Omental fat pad (tissue), 4 donors: ENCODE results near the gene ZNF71. TPM values are rescaled to one million over a fixed set of nuclear protein-coding genes. Genes with fewer than 3 reads are reported as not detected.
"Not testable (repeated sequence)": the region's sequence is repeated elsewhere in the genome, so short reads cannot be mapped to it uniquely, and the experiment has no call there.

ENCODE experiments used
- ATAC-seq: fragments of 150-250 bp; one replicate; pipeline ENCODE4 v1.9.1; 2016; ENCODE audit warnings: mild to moderate bottlenecking, moderate library complexity; ENCODE audit not compliant: low FRiP score
- DNase-seq: peaks from one replicate; pipeline ENCODE4 v3.0.0-alpha.2; 2019; ENCODE audit warnings: low spot score
- CTCF ChIP-seq, 3 donors: fragments of 450-650 bp; IDR thresholded peaks; one replicate each; pipeline ENCODE4 v1.5.1; 2016 to 2017; ENCODE audit warnings: antibody characterized with exemption in 3 of 3, mild to moderate bottlenecking in 3 of 3, moderate library complexity in 2 of 3
- total RNA-seq, 4 donors: library from RNA; depleted of rRNA; stranded (reverse); fragments of >200 nt; gene quantifications; one replicate each; pipeline ENCODE4 v1.1.0, GENCODE V29; 2016

The ZNF71 gene
- total RNA-seq, 4 donors from 2014 or later, result 5.8 to 11.2 (median 9.6) TPM

DNA sequence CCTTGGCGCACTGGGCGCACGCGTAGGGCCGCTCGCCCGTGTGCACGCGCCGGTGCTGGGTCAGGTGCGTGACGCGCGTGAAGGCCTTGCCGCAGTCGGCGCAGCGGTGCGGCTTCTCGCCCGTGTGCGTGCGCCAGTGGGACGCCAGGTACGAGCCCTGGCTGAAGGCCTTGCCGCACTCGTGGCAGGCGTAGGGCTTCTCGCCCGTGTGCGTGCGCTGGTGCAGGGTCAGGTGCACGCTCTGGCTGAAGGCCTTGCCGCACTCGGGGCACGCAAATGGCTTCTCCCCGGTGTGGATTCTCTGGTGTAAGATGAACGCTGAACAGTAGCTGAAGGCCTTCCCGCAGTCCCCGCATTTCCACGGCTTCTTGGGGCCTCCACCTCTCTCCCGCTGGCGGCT, 69.4 kb downstream of the ZNF71 start:
- ATAC-seq (no peak), DNase-seq (no peak)
- TF ChIP-seq CTCF (IDR thresholded peaks at IDR 0.05), result no peak

DNA sequence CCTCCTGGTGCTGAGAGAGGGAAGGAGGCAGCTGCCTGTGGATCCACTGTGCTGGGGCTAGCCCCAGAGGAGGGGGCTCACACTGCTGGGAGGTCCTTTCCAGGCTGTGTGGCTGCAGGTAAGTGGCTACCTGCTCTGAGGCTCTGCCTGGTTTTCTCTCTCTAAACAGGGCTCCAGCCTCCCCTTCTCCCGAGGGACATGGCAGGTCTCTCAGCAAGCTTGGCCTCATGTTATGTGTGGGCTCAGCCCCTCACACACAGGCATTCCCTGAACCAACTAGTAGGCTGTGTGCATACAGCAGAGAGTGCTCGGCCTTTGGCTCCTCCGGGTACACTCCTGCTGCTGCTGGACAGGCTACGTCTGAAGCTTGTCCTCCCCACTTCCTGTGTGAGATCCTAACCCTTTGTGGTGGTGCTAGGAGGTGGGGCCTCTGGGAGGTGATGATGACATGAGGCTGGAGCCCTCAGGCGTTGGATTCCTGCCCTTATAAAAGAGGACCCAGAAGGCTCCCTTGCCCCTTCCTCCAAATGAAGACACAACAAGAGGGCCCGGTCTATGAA, 72.3 kb downstream of the ZNF71 start:
- DNase-seq (no peak), ATAC-seq (no peak)
- TF ChIP-seq CTCF (IDR thresholded peaks at IDR 0.05), result no peak

DNA sequence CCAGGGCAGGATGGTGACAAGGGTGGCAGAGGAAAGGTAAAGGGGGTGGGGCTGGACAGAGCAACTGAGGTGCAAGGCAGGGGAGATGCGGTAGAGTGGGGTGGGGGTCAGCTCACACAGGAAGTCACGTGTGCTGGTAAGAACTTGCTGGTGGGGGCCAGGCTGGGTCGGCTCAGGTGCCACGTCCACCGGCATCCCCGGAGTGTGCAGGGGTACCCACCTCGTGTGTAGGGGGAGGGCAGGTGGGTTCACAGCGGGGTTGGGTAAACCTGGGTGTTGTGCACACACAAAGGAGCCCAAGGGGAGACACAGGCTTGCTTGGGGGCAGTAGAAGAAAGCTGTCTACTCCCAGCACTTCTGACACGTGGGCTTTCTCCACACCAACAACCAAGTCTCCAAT, 73.6 kb downstream of the ZNF71 start:
- ATAC-seq, result no peak
- no peak for DNase-seq

DNA sequence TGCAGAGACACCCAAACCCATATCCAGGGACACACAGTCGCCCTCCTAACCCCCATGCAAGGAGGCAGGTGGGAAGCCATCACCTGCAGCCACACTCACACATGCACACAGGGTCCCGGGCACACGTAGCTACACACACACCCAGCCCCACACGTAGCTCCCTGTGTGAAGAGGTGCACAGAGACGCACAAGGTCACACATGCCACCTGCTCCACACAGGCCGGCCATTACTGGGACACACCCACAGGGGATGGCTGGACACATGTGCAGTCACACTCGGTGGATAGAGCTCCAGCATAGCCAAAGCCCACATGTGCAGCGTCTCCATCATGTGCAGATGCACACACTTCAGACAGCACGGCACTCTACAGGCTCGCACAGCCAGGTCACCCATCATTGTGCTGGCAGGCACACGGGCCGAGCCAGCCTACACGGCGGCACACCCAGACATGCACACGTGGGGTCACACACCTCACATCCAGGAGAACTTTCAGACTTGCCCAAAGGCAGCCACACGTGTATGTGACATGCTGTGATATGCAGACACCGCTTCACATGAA, 75.4 kb downstream of the ZNF71 start:
- ATAC-seq (no peak), DNase-seq (no peak)
- no peak for TF ChIP-seq CTCF (IDR thresholded peaks at IDR 0.05)

More for the DNA sequence above, 73.6 kb downstream of the ZNF71 start:
- TF ChIP-seq CTCF (IDR thresholded peaks at IDR 0.05), result no peak

- DNase-seq, result no peak
- no peak for TF ChIP-seq CTCF (IDR thresholded peaks at IDR 0.05)
- peak; percentile 20 for ATAC-seq
Measured at GRCh38 chr19:56670961-56671612, 76.0 kb downstream of the ZNF71 start.

- TF ChIP-seq CTCF (IDR thresholded peaks at IDR 0.05), result no peak
- ATAC-seq, result peak; percentile 91
- DNase-seq, result peak; percentile 76
Measured at GRCh38 chr19:56671613-56671994, 76.5 kb downstream of the ZNF71 start, which contains the start of gene ZNF835. TSS of gene ZNF835 (minus strand) at chr19:56671757. CDS start at chr19:56665198, 6,559 bp downstream.

GRCh38 chr19:56672610-56673009, 77.5 kb downstream of the ZNF71 start:
- not testable (repeated sequence) for ATAC-seq, DNase-seq

Other genes with a start within 250 kb of the ZNF71 start
- gene ZNF582, start 201.8 kb upstream of the ZNF71 start, total RNA-seq, result 1 to 10 TPM; 4.2 to 7.9 (median 4.9) TPM
- 10 to 100 TPM in 2 of 4 donors, 1 to 10 TPM in 2; 3.2 to 12.0 (median 7.6) TPM for gene ZNF583, start 191.0 kb upstream of the ZNF71 start, total RNA-seq
- 1 to 10 TPM; 2.4 to 6.8 (median 3.6) TPM for gene ZNF667, start 118.0 kb upstream of the ZNF71 start, total RNA-seq
- gene ZNF471, start 87.4 kb upstream of the ZNF71 start, total RNA-seq, result 1 to 10 TPM; 1.9 to 6.0 (median 5.2) TPM
- gene ZFP28, start 56.4 kb upstream of the ZNF71 start, total RNA-seq, result 1 to 10 TPM; 4.9 to 9.2 (median 7.4) TPM
- gene ZNF470, start 27.8 kb upstream of the ZNF71 start, total RNA-seq, result 1 to 10 TPM; 2.0 to 3.0 (median 2.5) TPM
- gene SMIM17, start 47.9 kb downstream of the ZNF71 start, total RNA-seq, result under 1 TPM in 2 of 4 donors, not detected in 2; 0.37 to 0.48 TPM
- gene ZNF835, start 76.5 kb downstream of the ZNF71 start, total RNA-seq, result 1 to 10 TPM; 3.5 to 8.1 (median 5.9) TPM
- 1 to 10 TPM; 6.5 to 8.8 (median 7.3) TPM for gene PEG3, start 245.4 kb downstream of the ZNF71 start, total RNA-seq
- gene ZIM2, start 245.4 kb downstream of the ZNF71 start, total RNA-seq, result under 1 TPM in 2 of 4 donors, not detected in 2; 0.36 to 0.88 TPM